Endothelial cell of umbilical vein (primary cell): ENCODE data around the gene ACAP2. TPM values are rescaled to one million over a fixed set of nuclear protein-coding genes. Genes with fewer than 3 reads are reported as not detected.
A peak's percentile ranks its signal among the peaks of the same experiment; 100 is the strongest.

Experiments used
- BruUV-seq: library from RNA; stranded (reverse); fragments of 400-500 nt; replicated peaks from 2 replicates; lab custom pipeline; 2021; lab: Mats Ljungman, UMichigan
- CTCF ChIA-PET: fragments of 300-600, 350-600 bp; sonication (Branson Sonifier 250); formaldehyde crosslinking; loops from one replicate; lab custom pipeline; 2021; ENCODE audit warnings: antibody characterized with exemption, inconsistent platforms; lab: Charles Lee
- POLR2A ChIA-PET: fragments of 300-600, 350-600 bp; sonication (Branson Sonifier 250); formaldehyde crosslinking; loops from one replicate; lab custom pipeline; 2021; ENCODE audit warnings: antibody characterized with exemption, inconsistent platforms; lab: Charles Lee
- DNase-seq: peaks from one replicate; pipeline ENCODE4 v3.0.0-alpha.2; 2011; ENCODE audit warnings: low read depth, low spot score
- FAIRE-seq: peaks from 2 replicates; lab custom pipeline; 2011; peaks lifted over from hg19 to GRCh38; lab: Jason Lieb, UNC
- H2AFZ ChIP-seq: 2 replicates; pipeline ENCODE4 v1.6.0; 2012; ENCODE audit warnings: low read depth, low read length, control low read depth, inconsistent platforms
- H3K27ac ChIP-seq: 2 replicates; pipeline ENCODE4 v1.5.1; 2011; ENCODE audit warnings: low read depth, mild to moderate bottlenecking, control low read depth, low read length, moderate library complexity; ENCODE audit not compliant: insufficient read depth
- H3K27me3 ChIP-seq, 2 experiments: 2 replicates each; pipeline versions ENCODE4 v1.6.0 to v1.6.1; 2011; ENCODE audit warnings: low read length in 2 of 2, mixed read lengths in 1 of 2; ENCODE audit not compliant: control insufficient read depth in 2 of 2, insufficient read depth in 2 of 2
- H3K36me3 ChIP-seq, 2 experiments: 2 replicates in 1 of 2; 3 replicates in 1 of 2; pipeline ENCODE4 v1.5.1; 2011; ENCODE audit warnings: low read length in 2 of 2, mild to moderate bottlenecking in 1 of 2, moderate library complexity in 1 of 2; ENCODE audit not compliant: control insufficient read depth in 2 of 2, insufficient read depth in 2 of 2; ENCODE audit errors: extremely low read depth in 1 of 2
- H3K4me1 ChIP-seq: 3 replicates; pipeline ENCODE4 v1.5.1; 2011; ENCODE audit warnings: mild to moderate bottlenecking, low read length; ENCODE audit not compliant: control insufficient read depth, insufficient read depth; ENCODE audit errors: extremely low read depth
- H3K4me2 ChIP-seq: 2 replicates; pipeline ENCODE4 v1.6.1; 2011; ENCODE audit warnings: low read length, control low read depth, mixed read lengths; ENCODE audit not compliant: insufficient read depth
- H3K4me3 ChIP-seq, 3 experiments: fragments of 200-600 bp in 1 of 3; sonication (generic), shearing (Covaris generic) in 1 of 3; replicated peaks in 1 of 3; 2 replicates each; pipeline ENCODE4 v1.5.1; 2011 to 2016; ENCODE audit warnings: control low read depth in 3 of 3, low read length in 3 of 3, mild to moderate bottlenecking in 2 of 3, inconsistent platforms in 1 of 3, low read depth in 1 of 3, moderate library complexity in 1 of 3; ENCODE audit not compliant: insufficient read depth in 1 of 3
- H3K79me2 ChIP-seq: 2 replicates; pipeline ENCODE4 v1.6.0; 2012; ENCODE audit warnings: low read length, inconsistent platforms; ENCODE audit not compliant: control insufficient read depth, insufficient read depth
- H3K9ac ChIP-seq: replicated peaks from 2 replicates; pipeline ENCODE3; 2011; ENCODE audit warnings: low read length, control low read depth; ENCODE audit not compliant: insufficient read depth; ENCODE audit errors: extremely low read depth
- H3K9me1 ChIP-seq: replicated peaks from 3 replicates; pipeline ENCODE4 v1.6.0; 2011; ENCODE audit warnings: mild to moderate bottlenecking, low read length; ENCODE audit not compliant: control insufficient read depth, insufficient read depth; ENCODE audit errors: extremely low read depth
- H3K9me3 ChIP-seq: replicated peaks from 2 replicates; pipeline ENCODE4 v1.5.1; 2012; ENCODE audit warnings: low read length, inconsistent platforms; ENCODE audit not compliant: control insufficient read depth, insufficient read depth
- H4K20me1 ChIP-seq: replicated peaks from 2 replicates; pipeline ENCODE3; 2011; ENCODE audit warnings: mild to moderate bottlenecking, low read length; ENCODE audit not compliant: control insufficient read depth, insufficient read depth; ENCODE audit errors: extremely low read depth
- EZH2 ChIP-seq: IDR thresholded peaks from 2 replicates; pipeline ENCODE4 v1.6.1; 2012; ENCODE audit warnings: borderline replicate concordance, low read depth, mild to moderate bottlenecking, moderate library complexity, low read length, inconsistent platforms; ENCODE audit not compliant: severe bottlenecking
- FOS ChIP-seq: IDR thresholded peaks from 2 replicates; pipeline ENCODE4 v1.6.1; 2011; ENCODE audit warnings: mild to moderate bottlenecking, low read length, moderate library complexity, borderline replicate concordance; ENCODE audit not compliant: insufficient read depth
- GATA2 ChIP-seq: IDR thresholded peaks from 2 replicates; pipeline ENCODE4 v1.7.0; 2011; ENCODE audit warnings: low read depth, mild to moderate bottlenecking, moderate library complexity, mixed read lengths, low read length; ENCODE audit not compliant: insufficient read length, insufficient read depth
- JUN ChIP-seq: IDR thresholded peaks from 2 replicates; pipeline ENCODE4 v1.6.1; 2011; ENCODE audit warnings: borderline replicate concordance, low read depth; ENCODE audit not compliant: insufficient read length, insufficient read depth
- MYC ChIP-seq: IDR thresholded peaks from one replicate; pipeline ENCODE4 v1.6.1; 2011; ENCODE audit warnings: mild to moderate bottlenecking, low read depth, low read length
- POLR2AphosphoS5 ChIP-seq: IDR thresholded peaks from 2 replicates; pipeline ENCODE4 v1.6.1; 2012; ENCODE audit warnings: low read depth, mild to moderate bottlenecking, control low read depth, low read length, moderate library complexity; ENCODE audit not compliant: insufficient read depth
- dilution Hi-C: fragments of 300-500 bp; cut with MboI; formaldehyde crosslinking; loops from one replicate; pipeline ENCODE4 v1.15.0; 2019; ENCODE audit warnings: low sequenced_read_pairs; ENCODE audit not compliant: extremely low pct_ligation_motif_present
- intact Hi-C: fragments of 100-400 bp; cut with micrococcal nuclease; formaldehyde crosslinking; loops from one replicate; pipeline ENCODE4 v1.10.0; 2022
- polyA plus RNA-seq, 4 experiments: library from polyadenylated mRNA; depleted of rRNA in 3 of 4; stranded (reverse) in 3 of 4; unstranded in 1 of 4; fragments of >200 nt; gene quantifications; 2 replicates each; pipeline versions ENCODE4 v1.2.1 to v1.2.3, GENCODE V29; 2011 to 2012; ENCODE audit warnings: missing spikeins in 1 of 4
- total RNA-seq: library from RNA; stranded (reverse); gene quantifications from 2 replicates; pipeline ENCODE4 v1.2.3, GENCODE V29; 2021
- TF ChIP-seq, protein P1 (sequence below): IDR thresholded peaks from 2 replicates; pipeline ENCODE4 v1.6.1; 2011; ENCODE audit not compliant: insufficient read depth, insufficient read length

Gene ACAP2
- total and polyA plus RNA-seq, 2 donors (not counting 3 experiments of a cell fraction or from before 2014, with no cell fraction given): 13.6 to 36.9 TPM

DNA sequence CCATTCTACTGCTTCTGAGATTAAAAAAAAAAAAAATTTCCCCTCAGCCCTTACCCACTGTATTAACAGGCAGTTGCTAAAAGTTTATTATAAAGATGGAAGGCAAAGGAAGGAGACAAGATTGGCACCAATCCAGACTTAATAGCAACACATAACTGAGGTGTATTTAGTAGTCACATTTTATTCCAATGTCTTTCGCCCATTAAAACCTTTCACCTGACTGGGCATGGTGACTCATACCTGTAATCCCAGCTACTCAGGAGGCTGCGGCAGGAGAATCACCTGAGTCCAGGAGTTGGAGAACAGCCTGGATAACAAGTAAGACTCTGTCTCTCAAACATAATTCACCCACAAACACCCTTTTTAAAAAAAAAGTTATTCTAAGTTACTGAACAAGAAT is 4.4 kb downstream of the ACAP2 start:
- TF ChIP-seq POLR2AphosphoS5: no peak
- TF ChIP-seq JUN: no peak
- TF ChIP-seq EZH2: no peak
- no peak for TF ChIP-seq FOS
- Histone ChIP-seq H3K9ac (no peak overlapping the region), H4K20me1 (peaks cover 3% of the 10 kb centered on the region), H3K4me1 (peaks cover 10% of the 10 kb centered on the region), H3K36me3 (no peaks in the 10 kb centered on the region), H3K9me1 (no peaks in the 10 kb centered on the region), H3K4me2 (no peak overlapping the region), H3K79me2 (peaks cover 72% of the 10 kb centered on the region), H3K27ac (no peak overlapping the region), H3K9me3 (no peaks in the 10 kb centered on the region), H3K27me3 (no peaks in the 10 kb centered on the region), H3K4me3 (no peak overlapping the region), H2AFZ (no peak overlapping the region)
- DNase-seq: no peak
- intact Hi-C loops (no loop called here), dilution Hi-C loops (no loop called here)
- no TSS peak for BruUV-seq
- POLR2A ChIA-PET: interaction anchor here (0.7 kb wide), 1 partner anchor 156 kb away, joined by 3 read pairs; no protein-coding TSS in a partner anchor
- CTCF ChIA-PET: no interaction called here
- FAIRE-seq: no peak

DNA sequence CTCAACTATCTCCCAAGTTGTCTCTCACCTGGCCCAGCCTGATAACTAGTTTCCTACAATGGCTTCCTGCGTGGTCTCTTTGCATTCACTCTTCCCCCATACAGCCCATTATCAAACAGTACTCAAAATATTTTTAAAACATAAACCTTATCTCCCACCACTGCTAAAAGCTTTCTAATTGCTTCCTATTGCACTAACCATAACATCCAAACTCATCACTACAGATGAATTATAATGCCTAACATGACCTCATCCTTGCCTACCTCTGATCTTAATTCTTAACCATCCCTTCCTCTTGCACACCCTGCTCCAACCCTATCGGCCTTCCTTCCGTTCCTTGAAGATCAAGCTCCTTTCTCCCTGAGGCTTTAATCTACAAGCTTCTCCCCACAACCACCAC is 17.0 kb downstream of the ACAP2 start:
- H3K9me3 ChIP-seq: no peaks in the 10 kb centered on the region
- no peak overlapping the region for H3K4me2 ChIP-seq
- no peak overlapping the region for H3K4me3 ChIP-seq
- TF ChIP-seq GATA2: peak; percentile 44
- TF ChIP-seq, protein P1, sequence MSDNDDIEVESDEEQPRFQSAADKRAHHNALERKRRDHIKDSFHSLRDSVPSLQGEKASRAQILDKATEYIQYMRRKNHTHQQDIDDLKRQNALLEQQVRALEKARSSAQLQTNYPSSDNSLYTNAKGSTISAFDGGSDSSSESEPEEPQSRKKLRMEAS: no peak
- no peak for TF ChIP-seq POLR2AphosphoS5
- no peak for TF ChIP-seq MYC
- POLR2A ChIA-PET: no interaction called here
- no peaks in the 10 kb centered on the region for H3K27me3 ChIP-seq
- intact Hi-C loops: no loop called here
- FAIRE-seq (no peak), DNase-seq (no peak)
- peaks cover 6% of the 10 kb centered on the region for H3K4me1 ChIP-seq
- H2AFZ ChIP-seq: no peak overlapping the region
- no peak overlapping the region for H3K9ac ChIP-seq
- H3K79me2 ChIP-seq: peaks cover 51% of the 10 kb centered on the region
- no peaks in the 10 kb centered on the region for H3K9me1 ChIP-seq
- BruUV-seq: no TSS peak
- no peaks in the 10 kb centered on the region for H3K36me3 ChIP-seq
- no peak overlapping the region for H3K27ac ChIP-seq
- CTCF ChIA-PET: no interaction called here
- H4K20me1 ChIP-seq: peaks cover 9% of the 10 kb centered on the region
- dilution Hi-C loops: no loop called here
